H7 (cell line): ENCODE data around the gene PPP1R12B. TPM values are rescaled to one million over a fixed set of nuclear protein-coding genes. Genes with fewer than 3 reads are reported as not detected.
"Not testable (repeated sequence)": the region's sequence is repeated elsewhere in the genome, so short reads cannot be mapped to it uniquely, and the experiment has no call there.

Experiments used
- DNase-seq: peaks from one replicate; pipeline ENCODE4 v3.0.0; 2012
- H3K27me3 ChIP-seq: 2 replicates; pipeline ENCODE4 v1.6.0; 2011; ENCODE audit warnings: mild to moderate bottlenecking, low read length; ENCODE audit not compliant: control insufficient read depth, insufficient read depth
- H3K36me3 ChIP-seq: replicated peaks from 2 replicates; pipeline ENCODE4 v1.5.1; 2011; ENCODE audit warnings: low read length; ENCODE audit not compliant: control insufficient read depth, insufficient read depth
- H3K4me3 ChIP-seq: 2 replicates; pipeline ENCODE4 v1.5.1; 2011; ENCODE audit warnings: low read depth, mild to moderate bottlenecking, control low read depth, low read length, moderate library complexity; ENCODE audit not compliant: insufficient read depth
- total RNA-seq: library from RNA; depleted of rRNA; stranded (reverse); fragments of >200 nt; shearing (Covaris generic); gene quantifications from 2 replicates; pipeline ENCODE4 v1.2.3, GENCODE V29; 2014

Gene PPP1R12B
- total RNA-seq, 1 experiment from 2014 or later: 4.5 TPM

GRCh38 chr1:202323731-202324130 lies 24.8 kb upstream of the PPP1R12B start:
- no peaks in the 10 kb centered on the region for H3K36me3 ChIP-seq
- H3K27me3 ChIP-seq: no peaks in the 10 kb centered on the region
- no peak overlapping the region for H3K4me3 ChIP-seq
- no peak for DNase-seq

DNA sequence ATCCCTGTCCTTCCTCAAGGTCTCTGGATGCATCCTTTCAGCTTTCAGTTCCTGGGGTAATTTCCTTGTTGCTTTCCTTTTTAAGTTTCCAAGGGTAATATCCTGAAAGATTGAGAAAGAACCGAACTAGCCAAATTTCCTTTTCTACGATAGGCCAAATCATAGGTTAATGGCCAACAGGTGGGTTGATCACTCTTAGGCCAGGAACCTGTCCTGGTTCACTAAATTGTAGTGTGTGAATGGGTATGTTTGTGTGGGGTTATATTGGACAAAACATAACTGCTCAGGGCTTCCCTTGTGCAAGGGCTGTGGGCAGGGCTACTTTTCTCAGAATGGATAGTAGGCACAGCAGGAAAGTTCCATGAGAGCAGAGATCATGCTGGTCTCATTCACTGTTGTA lies 23.9 kb upstream of the PPP1R12B start:
- Histone ChIP-seq H3K27me3 (no peaks in the 10 kb centered on the region), H3K36me3 (peaks cover 2% of the 10 kb centered on the region), H3K4me3 (no peak overlapping the region)
- no peak for DNase-seq

DNA sequence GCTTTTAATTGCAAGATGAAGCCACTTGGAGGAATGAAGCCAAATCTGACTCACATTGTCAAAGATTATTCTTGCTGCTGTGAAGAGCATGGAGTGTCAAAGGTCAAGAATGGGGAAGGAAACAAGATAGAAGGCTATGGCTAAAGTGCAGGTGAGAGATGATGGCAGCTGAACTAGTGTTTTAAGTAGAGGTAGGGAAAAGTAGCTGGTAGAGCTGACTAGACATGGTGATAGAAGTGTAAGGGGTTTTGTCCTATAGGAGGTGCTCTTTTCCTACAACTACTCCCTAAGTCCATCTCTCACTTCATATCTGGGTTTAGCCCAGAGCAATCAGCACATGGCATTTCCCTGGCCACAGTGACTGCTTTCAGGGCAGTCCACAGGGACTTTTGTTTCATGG lies 18.6 kb upstream of the PPP1R12B start:
- DNase-seq: peak; percentile 64
- H3K36me3 ChIP-seq: peaks cover 21% of the 10 kb centered on the region
- H3K4me3 ChIP-seq: no peak overlapping the region
- H3K27me3 ChIP-seq: no peaks in the 10 kb centered on the region

DNA sequence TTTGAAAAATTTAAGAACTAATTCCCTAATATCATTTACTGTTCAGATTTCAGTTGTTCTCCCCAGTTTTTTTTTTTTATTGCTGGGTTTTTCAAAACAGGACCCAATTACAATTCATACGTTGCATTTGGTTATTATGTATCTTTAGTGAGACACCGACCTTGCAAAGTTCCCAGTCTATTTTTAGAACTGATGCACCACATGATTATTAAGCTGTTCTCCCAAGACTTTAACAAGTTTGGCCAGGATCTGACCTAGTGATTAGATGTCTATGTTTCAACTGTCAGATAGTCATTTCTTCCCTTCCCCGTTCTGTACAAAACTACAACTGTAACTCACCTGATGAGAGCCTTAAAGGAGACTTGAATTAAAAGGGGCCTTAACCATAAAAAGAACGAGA lies 14.6 kb upstream of the PPP1R12B start:
- Histone ChIP-seq H3K27me3 (no peaks in the 10 kb centered on the region), H3K36me3 (peaks cover 28% of the 10 kb centered on the region)
- DNase-seq: no peak

DNA sequence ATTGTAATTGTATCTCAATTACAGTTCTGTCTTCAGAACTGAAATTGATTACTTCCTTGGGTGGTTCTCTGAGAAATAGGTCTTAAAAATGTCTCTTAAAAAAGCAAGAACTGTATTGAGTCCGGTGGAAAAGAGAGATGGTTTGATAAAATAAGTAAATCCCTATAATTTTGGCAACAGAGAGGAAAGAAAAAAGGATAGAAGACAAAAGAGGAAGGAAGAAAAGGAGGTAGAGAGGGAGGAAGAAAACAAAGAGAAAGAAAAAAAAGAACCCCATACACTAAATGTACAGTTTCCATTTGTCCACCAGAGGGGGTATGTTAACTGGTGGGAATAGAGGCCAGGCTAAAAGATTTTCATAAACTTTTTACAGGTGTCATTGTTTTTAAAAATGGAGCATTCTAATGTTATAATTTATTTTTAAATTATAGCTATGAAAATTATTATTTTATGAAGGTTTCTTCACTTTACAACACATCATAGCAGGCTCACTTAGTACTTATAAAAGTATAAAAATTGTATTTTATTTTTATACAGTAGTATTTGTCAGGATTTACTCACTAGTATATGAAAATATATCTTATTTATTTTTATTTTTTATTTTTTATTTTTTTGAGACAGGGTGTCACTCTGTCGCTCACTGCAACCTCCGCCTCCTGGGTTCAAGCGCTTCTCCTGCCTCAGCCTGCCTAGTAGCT lies 4.7 kb upstream of the PPP1R12B start:
- DNase-seq: no peak
- no peaks in the 10 kb centered on the region for H3K36me3 ChIP-seq
- no peak overlapping the region for H3K4me3 ChIP-seq
- H3K27me3 ChIP-seq: no peaks in the 10 kb centered on the region

More for the DNA sequence above, 14.6 kb upstream of the PPP1R12B start:
- H3K4me3 ChIP-seq: no peak overlapping the region

DNA sequence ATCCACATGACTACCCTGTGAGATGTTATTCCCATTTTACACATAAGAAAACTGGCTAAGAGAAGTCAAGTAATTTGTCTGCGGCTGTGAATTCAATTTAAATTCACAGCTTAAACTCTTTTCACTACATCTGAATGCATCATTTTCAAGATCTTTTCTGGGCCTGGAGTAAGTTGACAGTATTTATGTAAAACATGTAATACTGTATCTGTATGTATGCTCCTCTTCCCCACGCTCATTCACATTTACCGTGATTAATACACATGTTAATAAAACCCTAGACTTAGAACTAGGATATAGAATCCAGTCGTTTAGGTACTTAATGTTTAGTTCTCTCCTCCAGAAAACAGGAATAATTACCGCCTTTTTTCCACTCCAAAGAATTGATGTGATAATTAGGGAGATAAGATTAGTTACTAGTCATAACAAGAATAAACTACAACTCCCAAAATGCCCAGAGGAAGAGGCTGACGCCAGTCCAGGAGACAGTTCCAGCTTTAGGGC lies 442 bp upstream of the PPP1R12B start:
- peak overlapping the region; percentile 95; the same call in 1 of the 2 replicates for H3K4me3 ChIP-seq

DNA sequence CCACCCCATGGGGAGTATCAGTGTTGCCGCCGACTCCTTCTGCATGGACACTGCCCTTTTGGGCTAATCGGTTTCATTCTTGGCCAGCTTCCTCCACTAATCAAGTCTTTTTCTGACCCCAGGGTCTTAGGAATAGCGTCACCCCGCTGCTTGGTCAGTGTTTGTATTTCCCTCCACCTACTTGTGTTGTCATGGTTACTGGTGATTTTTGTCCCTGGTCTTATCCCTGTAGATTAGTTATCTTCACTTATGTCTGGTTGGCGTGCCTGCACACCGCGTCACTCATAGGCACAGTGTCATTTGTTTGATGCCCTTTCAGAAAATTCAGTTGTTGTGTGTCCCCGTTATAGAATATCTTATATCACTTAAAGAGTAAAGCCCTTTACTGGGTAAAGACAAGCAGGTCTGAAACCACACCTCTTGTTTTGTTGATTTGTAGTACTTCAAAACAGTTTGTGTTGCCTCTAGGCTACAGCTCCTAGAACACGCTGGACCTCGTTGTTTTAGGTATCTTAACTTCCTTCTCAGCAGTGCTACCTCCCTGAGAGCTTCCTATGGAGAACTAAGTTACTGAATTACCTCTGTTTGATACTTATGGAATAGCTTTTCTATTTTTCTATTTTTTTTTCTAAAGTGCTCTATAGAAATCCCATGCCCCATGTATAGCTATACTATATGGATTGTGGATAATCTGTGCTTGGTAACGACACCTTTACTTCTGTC lies 868 bp downstream of the PPP1R12B start:
- H3K36me3 ChIP-seq: no peaks in the 10 kb centered on the region
- DNase-seq: peak; percentile 37
- H3K27me3 ChIP-seq: no peaks in the 10 kb centered on the region
- H3K4me3 ChIP-seq: peak overlapping the region; percentile 95

More for the DNA sequence above, 442 bp upstream of the PPP1R12B start:
- Histone ChIP-seq H3K27me3 (no peaks in the 10 kb centered on the region), H3K36me3 (no peaks in the 10 kb centered on the region)
- DNase-seq: no peak

DNA sequence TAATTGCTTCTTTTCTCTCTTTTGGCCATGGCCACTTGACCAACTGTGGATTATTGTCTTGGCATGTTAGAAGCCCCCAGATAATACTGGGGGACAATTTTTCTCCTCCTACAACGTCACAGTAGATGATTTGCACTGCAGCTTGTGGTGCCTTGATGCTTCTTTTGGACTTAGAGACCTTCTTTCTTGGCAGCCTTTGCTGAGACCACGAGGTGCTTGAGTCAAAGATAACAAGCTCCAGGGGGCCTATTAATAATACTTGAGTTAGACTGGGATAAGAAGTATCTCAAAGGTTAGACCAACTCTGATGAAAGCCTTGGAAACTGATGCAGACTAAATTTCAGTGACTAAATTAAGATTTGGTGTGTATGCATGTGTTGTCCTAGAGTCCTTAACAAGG lies 3.2 kb downstream of the PPP1R12B start:
- DNase-seq: no peak
- no peaks in the 10 kb centered on the region for H3K27me3 ChIP-seq
- H3K4me3 ChIP-seq: no peak overlapping the region
- no peaks in the 10 kb centered on the region for H3K36me3 ChIP-seq

DNA sequence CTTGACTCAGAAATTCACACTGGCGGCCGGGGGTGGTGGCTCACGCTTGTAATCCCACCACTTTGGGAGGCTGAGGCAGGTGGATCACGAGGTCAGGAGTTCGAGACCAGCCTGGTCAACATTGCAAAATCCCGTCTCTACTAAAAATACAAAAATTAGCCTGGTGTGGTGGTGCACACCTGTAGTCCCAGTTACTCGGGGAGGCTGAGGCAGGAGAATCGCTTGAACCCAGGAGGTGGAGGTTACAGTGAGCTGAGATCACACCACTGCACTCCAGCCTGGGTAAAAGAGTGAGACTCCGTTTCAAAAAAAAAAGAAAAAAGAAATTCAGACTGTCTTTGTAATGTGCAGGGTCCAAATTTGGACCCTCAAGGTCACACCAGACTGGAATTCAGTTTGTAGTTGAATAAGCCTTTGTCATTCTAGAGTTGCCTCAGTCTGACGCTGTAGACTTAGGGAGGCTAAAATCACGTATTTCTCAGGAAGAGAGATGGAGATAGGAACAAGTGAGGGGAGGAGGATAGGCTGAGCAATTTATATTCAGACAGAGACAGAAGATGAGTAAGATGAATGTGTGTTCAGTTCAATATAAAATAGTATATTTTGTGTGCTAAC lies 4.2 kb downstream of the PPP1R12B start:
- H3K36me3 ChIP-seq: not testable (repeated sequence)

DNA sequence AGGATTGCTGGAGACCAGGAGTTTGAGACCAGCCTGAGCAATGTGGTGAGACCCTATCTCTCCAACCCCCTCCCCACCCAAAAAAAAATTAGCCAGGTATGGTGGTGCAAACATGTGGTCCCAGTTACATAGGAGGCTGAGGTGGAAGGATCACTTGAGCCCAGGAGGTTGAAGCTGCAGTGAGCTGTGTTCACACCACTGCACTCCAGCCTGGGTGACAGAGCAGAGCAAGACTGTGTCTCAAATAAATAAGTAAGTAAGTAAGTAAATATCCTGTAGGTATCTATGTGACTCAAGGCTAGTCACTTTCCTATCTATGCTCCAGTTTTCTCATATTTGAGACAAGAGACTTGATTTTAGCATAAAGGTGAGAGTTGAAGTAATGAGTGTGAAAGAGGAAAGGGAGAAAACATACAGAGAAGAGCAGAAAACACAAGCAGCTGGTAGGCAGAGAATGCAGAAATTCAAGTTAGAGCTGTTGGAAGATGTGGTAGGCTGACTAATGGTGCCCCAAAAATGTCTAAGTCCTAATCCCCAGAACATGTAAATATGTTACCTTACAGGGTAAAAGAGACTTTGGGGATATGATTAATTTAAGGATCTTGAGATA lies 7.5 kb downstream of the PPP1R12B start:
- no peak overlapping the region for H3K4me3 ChIP-seq
- H3K36me3 ChIP-seq: no peaks in the 10 kb centered on the region
- no peaks in the 10 kb centered on the region for H3K27me3 ChIP-seq
- DNase-seq: no peak

More for the DNA sequence above, 4.2 kb downstream of the PPP1R12B start:
- H3K27me3 ChIP-seq, DNase-seq, H3K4me3 ChIP-seq: not testable (repeated sequence)

DNA sequence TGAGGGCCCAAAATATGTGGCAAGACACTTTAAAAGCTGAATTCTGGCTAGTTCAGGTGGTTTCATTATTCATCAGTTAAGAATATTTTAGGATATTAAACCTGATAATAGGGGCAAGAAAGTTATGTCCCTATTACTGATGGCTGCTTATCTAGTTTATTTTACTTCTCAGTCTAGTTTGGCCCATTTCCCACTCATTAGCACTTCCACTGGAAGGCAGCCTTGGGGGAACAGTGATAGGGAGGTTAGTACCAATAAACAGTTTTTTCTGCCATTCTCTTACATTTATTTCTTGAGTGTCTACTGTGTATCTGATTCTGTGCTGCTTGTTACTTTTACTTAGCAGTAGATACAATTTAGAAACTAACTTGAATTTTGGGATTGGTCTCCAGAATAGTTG lies 9.0 kb downstream of the PPP1R12B start:
- Histone ChIP-seq H3K4me3 (no peak overlapping the region), H3K36me3 (no peaks in the 10 kb centered on the region), H3K27me3 (no peaks in the 10 kb centered on the region)
- no peak for DNase-seq

DNA sequence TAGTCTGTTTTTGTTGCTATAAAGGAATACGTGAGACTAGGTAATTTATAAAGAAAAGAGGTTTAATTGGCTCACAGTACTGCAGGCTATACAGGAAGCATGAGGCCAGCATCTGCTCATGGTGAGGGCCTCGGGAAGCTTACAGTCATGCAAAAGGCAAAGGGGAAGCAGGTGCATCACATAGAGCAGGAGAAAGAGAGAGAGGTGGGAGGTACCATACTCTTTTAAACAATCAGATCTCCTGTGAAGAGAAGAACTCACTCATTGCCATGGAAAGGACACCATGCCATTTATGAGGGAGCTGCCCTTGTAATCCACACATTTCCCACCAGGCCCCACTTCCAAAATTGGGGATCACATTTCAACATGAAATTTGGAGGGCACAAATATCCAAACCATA lies 12.7 kb downstream of the PPP1R12B start:
- H3K4me3 ChIP-seq: no peak overlapping the region
- no peaks in the 10 kb centered on the region for H3K27me3 ChIP-seq
- no peaks in the 10 kb centered on the region for H3K36me3 ChIP-seq
- DNase-seq: no peak

DNA sequence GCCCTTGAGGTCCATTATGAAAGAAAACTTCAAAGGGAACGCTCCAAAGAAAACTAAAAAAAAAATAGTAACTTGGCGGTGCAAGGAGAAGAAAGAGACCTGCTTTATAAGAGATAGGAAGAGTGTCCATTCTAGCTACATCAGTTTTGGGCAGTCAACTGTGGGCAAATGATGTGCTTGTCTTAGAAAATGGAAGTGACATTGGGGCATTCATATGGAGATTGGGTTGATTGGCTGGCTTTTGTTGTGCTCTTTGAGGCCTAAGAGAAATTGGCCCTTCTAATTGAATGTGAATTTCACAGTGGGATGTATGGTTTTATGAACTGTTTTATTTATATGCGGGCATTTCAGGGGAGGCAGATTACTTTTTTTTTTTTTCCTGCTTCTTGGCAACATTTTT lies 13.2 kb downstream of the PPP1R12B start:
- no peak overlapping the region for H3K4me3 ChIP-seq
- H3K36me3 ChIP-seq: no peaks in the 10 kb centered on the region
- H3K27me3 ChIP-seq: no peaks in the 10 kb centered on the region
- DNase-seq: peak; percentile 52

DNA sequence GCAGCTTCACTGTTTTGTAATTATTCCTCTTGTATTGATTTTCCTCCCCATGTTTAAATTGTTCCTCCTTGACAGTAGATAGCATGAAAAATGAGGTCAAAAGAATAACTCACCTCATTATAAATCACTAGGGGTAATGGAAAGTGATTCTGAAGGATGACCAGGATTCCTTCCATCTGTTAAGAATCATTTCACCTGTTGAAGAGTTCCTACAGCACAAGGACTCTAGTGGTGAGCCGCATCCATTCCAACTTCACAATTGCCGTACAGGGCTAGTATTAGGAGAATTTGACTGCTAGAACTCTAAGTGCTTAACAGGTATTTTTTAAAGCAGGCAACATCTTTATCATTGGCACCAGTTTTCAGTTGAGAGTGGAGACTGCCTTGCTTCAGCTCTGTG lies 13.7 kb downstream of the PPP1R12B start:
- Histone ChIP-seq H3K36me3 (no peaks in the 10 kb centered on the region), H3K27me3 (no peaks in the 10 kb centered on the region), H3K4me3 (no peak overlapping the region)
- DNase-seq: peak; percentile 32
